Choroid plexus epithelial cell (primary cell): Measurements from ENCODE around the gene PYGL.

Experiments
- DNase-seq: peaks from one replicate; pipeline ENCODE4 v3.0.0-alpha.2; 2010; ENCODE audit warnings: low read depth
- H3K4me3 ChIP-seq: 2 replicates; pipeline ENCODE4 v1.5.1; 2011; ENCODE audit warnings: low read depth, mild to moderate bottlenecking, control low read depth, low read length, moderate library complexity
- TF ChIP-seq, protein P1 (sequence below): conservative IDR thresholded peaks from 2 replicates; pipeline ENCODE4 v1.5.1; 2011; ENCODE audit warnings: low read depth, mild to moderate bottlenecking, control low read depth, inconsistent platforms, low read length, moderate library complexity

Gene PYGL

DNA sequence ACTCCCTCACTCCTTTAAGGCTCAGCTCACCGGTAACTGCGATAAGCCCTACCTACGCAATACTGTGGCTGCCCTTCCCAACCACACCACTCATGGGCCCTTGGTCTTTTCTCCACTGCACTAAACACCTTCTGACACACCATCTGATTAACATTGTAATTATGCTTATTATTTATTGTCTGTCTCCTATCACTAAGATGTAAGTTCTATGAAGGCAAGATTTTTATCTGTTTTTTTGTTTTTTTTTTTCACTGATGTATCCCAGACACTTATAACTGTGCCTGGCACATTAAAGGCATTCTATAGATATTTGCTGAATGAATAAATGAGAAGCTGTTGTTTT, 34.2 kb upstream of the PYGL start:
- TF ChIP-seq, protein P1, sequence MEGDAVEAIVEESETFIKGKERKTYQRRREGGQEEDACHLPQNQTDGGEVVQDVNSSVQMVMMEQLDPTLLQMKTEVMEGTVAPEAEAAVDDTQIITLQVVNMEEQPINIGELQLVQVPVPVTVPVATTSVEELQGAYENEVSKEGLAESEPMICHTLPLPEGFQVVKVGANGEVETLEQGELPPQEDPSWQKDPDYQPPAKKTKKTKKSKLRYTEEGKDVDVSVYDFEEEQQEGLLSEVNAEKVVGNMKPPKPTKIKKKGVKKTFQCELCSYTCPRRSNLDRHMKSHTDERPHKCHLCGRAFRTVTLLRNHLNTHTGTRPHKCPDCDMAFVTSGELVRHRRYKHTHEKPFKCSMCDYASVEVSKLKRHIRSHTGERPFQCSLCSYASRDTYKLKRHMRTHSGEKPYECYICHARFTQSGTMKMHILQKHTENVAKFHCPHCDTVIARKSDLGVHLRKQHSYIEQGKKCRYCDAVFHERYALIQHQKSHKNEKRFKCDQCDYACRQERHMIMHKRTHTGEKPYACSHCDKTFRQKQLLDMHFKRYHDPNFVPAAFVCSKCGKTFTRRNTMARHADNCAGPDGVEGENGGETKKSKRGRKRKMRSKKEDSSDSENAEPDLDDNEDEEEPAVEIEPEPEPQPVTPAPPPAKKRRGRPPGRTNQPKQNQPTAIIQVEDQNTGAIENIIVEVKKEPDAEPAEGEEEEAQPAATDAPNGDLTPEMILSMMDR, result no peak
- H3K4me3 ChIP-seq, result no peak overlapping the region

DNA sequence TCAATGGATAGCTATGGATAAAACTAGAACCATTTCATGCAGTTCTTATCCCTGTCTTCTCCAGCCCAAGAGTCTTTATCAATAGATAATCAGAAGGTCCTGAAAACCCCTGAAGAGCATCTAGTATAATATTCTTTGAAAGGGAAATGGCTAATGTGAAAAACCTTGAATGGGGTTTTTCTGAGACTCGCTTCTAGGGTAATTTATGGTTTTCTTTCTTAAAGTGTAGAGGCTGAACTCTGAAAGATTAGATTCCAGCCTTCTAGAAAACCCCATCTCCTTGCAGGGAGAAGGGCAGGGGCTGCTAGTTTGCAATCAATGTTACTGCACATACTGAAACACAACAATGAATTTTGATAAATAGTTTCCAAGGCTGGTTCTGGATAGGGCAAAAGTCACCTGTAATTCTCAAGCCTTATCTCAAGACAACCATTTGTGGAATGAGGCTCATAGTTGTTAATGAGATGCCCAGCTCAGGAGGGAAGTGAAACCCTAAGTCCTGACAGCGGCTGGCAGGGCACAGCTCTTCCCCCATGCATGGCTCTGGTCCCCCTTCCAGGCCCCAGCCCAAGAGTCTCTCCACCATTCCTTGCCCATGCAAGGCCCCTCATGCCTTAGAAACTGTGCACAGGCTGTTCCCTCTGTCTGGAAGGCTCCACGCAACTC, 33.7 kb upstream of the PYGL start:
- TF ChIP-seq, protein P1, result no peak
- H3K4me3 ChIP-seq, result no peak overlapping the region
- no peak for DNase-seq

More for the DNA sequence above, 34.2 kb upstream of the PYGL start:
- DNase-seq, result no peak

DNA sequence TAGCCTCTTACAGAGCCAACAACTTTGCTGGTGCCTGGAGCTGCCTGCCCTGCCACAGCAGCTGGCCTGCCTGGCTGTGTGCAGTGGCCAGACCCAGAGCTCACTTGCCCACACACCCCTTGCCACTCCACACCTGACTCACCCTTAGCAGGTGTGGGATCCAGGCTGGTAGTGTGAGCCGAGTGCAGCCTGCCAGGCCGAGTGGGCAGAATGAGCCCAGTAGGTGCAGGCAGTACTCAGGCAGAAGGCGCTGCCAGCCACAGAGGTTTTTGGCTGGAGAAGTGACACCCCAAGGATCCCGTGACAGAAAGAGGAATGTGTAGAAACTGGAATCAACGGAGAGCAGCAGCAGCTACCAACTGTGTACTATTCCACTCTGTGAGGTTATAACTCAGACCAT, 29.8 kb upstream of the PYGL start:
- no peak overlapping the region for H3K4me3 ChIP-seq
- DNase-seq, result no peak
- TF ChIP-seq, protein P1, result no peak

DNA sequence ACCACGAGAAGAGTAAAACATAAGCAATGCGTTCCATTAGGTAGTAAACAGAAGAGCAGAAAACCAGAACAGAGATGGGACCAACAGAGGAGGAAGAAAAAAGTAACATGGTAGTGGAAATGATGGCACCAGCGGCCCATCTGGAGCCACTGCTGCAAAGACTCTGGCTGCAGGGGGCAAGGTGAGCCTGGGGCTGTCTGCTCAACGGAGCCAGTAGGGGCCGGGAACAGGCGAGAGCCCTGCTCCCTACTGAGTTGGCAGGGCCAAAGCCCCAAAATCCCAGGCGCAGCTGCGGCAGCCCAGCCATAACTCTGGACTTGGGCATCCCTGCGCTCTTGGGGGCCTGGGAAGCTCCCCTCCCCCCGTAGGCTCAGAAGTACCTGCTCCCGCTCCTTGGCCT, 28.5 kb upstream of the PYGL start:
- no peak for DNase-seq
- H3K4me3 ChIP-seq, result no peak overlapping the region
- TF ChIP-seq, protein P1, result no peak

DNA sequence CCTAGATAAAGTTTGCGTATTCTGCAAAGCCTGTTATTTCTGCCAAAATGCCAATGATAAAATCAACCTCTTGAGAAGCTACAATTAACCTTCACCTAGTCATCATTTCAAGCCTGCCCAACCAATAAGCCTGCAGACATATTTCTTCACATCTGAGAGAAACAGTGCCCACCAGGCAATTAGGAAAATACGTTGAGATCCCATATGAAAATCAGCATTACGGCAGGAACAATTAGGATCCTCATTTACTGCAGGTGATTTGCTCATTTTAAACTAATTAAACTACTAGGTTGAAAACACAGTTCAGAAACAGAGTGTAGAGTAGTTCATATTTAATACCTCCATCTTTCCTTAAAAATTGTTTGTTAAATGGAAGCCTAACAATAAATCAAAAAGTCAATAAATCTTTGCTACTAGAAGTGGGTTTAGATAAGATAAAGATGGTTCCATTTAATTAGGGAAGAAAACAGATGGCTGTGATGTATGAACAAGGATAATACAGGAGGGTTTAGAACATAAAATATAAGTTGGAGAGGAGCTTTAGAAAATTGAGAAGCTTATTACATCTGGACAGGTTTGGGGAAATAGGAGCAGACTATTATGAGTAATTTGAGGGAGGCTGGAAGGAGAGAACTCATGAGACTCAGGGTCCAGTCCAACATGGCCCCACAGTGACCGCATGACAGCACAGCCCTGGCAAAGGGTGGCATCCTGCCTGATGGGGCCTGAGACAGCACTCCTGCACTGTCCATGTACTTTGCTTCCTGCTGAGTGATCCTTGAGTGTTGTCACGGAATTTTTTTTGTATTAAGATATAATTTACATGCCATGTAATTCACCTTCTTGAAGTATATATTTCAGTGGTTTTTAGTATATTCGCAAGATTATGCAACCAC, 26.9 kb upstream of the PYGL start:
- TF ChIP-seq, protein P1, result no peak
- no peak overlapping the region for H3K4me3 ChIP-seq
- DNase-seq, result no peak

DNA sequence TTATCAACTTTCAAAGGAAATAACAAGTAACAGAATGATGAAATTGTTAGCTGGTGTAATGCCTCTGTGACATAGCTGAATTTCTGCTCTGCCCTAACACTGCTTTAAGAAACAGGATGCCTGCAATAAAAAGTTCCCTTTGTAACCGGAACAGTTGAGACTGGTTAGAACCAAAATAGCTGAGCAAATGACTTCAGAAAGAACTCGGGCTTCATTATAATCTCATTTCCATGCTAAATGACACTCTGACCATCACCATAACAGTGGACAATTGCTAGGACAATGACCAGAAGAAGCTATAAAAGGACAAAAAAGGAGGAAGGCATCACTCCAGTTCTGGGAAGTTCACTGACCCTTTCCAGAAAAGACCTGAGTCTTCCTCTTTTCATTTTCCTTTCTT, 23.5 kb upstream of the PYGL start:
- H3K4me3 ChIP-seq, result no peak overlapping the region
- DNase-seq, result no peak
- TF ChIP-seq, protein P1, result no peak
